K562 (cell line): ENCODE measurements around the gene SAMD13. TPM values are rescaled to one million over a fixed set of nuclear protein-coding genes. Genes with fewer than 3 reads are reported as not detected.

Experiments used
- ATAC-seq: fragments of 200-7000 bp; cut with Tn5 transposase; 3 replicates; pipeline ENCODE4 v1.9.1; 2020; ENCODE audit warnings: moderate library complexity
- BruUV-seq: library from RNA; stranded (reverse); fragments of 400-500 nt; replicated peaks from 2 replicates; lab custom pipeline; 2021; lab: Mats Ljungman, UMichigan
- CTCF ChIA-PET: fragments of 300-600 bp; formaldehyde crosslinking; extraction: SDS; loops from one replicate; lab custom pipeline; 2021; ENCODE audit warnings: low intra/inter-chr PET ratio; lab: Yijun Ruan, JAX
- POLR2A ChIA-PET: fragments of 300-600, 350-650 bp; sonication (Branson Sonifier 250); formaldehyde crosslinking; extraction: SDS; loops from one replicate; lab custom pipeline; 2021; ENCODE audit warnings: antibody characterized with exemption, inconsistent platforms; lab: Yijun Ruan, JAX
- DNase-seq, 4 experiments: peaks; one replicate each; pipeline versions ENCODE4 v3.0.0 to v3.0.0-alpha.2; 2011 to 2018; ENCODE audit warnings: low spot score in 3 of 4, mixed read lengths in 3 of 4; ENCODE audit errors: extremely low read depth in 1 of 4
- FAIRE-seq: peaks from 2 replicates; lab custom pipeline; 2011; peaks lifted over from hg19 to GRCh38; lab: Jason Lieb, UNC
- H2AFZ ChIP-seq: 2 replicates; pipeline ENCODE4 v1.6.0; 2011; ENCODE audit warnings: low read depth, low read length, control low read depth, inconsistent platforms
- H3K27ac ChIP-seq: fragments of 200-600 bp; 3 replicates; pipeline ENCODE4 v1.8.0; 2011; ENCODE audit warnings: low read depth, mild to moderate bottlenecking, control low read depth, inconsistent platforms, low read length, moderate library complexity, mixed read lengths; ENCODE audit errors: extremely low read depth
- H3K27me3 ChIP-seq, 2 experiments: fragments of 300-600 bp in 1 of 2; 2 replicates in 1 of 2; 3 replicates in 1 of 2; pipeline versions ENCODE4 v1.6.0 to v1.8.0; 2011; ENCODE audit warnings: inconsistent platforms in 2 of 2, low read length in 2 of 2, mild to moderate bottlenecking in 1 of 2, mixed read lengths in 1 of 2, moderate library complexity in 1 of 2; ENCODE audit not compliant: control insufficient read depth in 2 of 2, insufficient read depth in 2 of 2
- H3K36me3 ChIP-seq: fragments of 300-600 bp; 3 replicates; pipeline ENCODE4 v1.8.0; 2011; ENCODE audit warnings: mild to moderate bottlenecking, low read length, inconsistent platforms; ENCODE audit not compliant: control insufficient read depth, insufficient read depth
- H3K4me1 ChIP-seq, 2 experiments: fragments of 200-600 bp in 1 of 2; replicated peaks in 1 of 2; 2 replicates in 1 of 2; 3 replicates in 1 of 2; pipeline versions ENCODE4 v1.5.1 to v1.8.0; 2011; ENCODE audit warnings: inconsistent platforms in 2 of 2, low read length in 2 of 2, mild to moderate bottlenecking in 1 of 2, mixed read lengths in 1 of 2, moderate library complexity in 1 of 2; ENCODE audit not compliant: control insufficient read depth in 2 of 2, insufficient read depth in 2 of 2
- H3K4me2 ChIP-seq: 2 replicates; pipeline ENCODE4 v1.6.1; 2011; ENCODE audit warnings: low read length, control low read depth, inconsistent platforms, mixed read lengths; ENCODE audit not compliant: insufficient read depth
- H3K4me3 ChIP-seq: fragments of 200-600 bp; sonication (generic), shearing (Covaris generic); 2 replicates; pipeline ENCODE4 v1.5.1; 2016; ENCODE audit warnings: control low read depth, inconsistent platforms
- H3K79me2 ChIP-seq: fragments of 200-600 bp; 3 replicates; pipeline ENCODE4 v1.8.0; 2011; ENCODE audit warnings: low read length, inconsistent platforms; ENCODE audit not compliant: control insufficient read depth, insufficient read depth
- H3K9ac ChIP-seq, 2 experiments: 2 replicates each; pipeline versions ENCODE4 v1.6.0 to v1.6.1; 2011; ENCODE audit warnings: low read depth in 2 of 2, low read length in 2 of 2, control low read depth in 1 of 2, inconsistent platforms in 1 of 2, mild to moderate bottlenecking in 1 of 2, mixed read lengths in 1 of 2; ENCODE audit not compliant: insufficient read depth in 1 of 2
- H3K9me1 ChIP-seq: one replicate; pipeline ENCODE4 v1.6.0; 2011; ENCODE audit warnings: inconsistent platforms, mild to moderate bottlenecking, low read length, moderate library complexity; ENCODE audit not compliant: control insufficient read depth, insufficient read depth
- H3K9me3 ChIP-seq: replicated peaks from 2 replicates; pipeline ENCODE4 v1.5.1; 2011; ENCODE audit warnings: low read depth, low read length, inconsistent platforms; ENCODE audit not compliant: control insufficient read depth, insufficient read depth
- H4K20me1 ChIP-seq: replicated peaks from 2 replicates; pipeline ENCODE4 v1.6.1; 2011; ENCODE audit warnings: low read length, inconsistent platforms, mixed read lengths; ENCODE audit not compliant: control insufficient read depth, insufficient read depth
- ARID2 ChIP-seq: fragments of 450-650 bp; IDR thresholded peaks from 2 replicates; pipeline ENCODE4 v1.6.1; 2017; ENCODE audit warnings: antibody characterized with exemption, mild to moderate bottlenecking
- ATF3 ChIP-seq, 2 experiments: fragments of 450-650 bp in 1 of 2; sonication (generic) in 1 of 2; formaldehyde crosslinking in 1 of 2; IDR thresholded peaks in 1 of 2; conservative IDR thresholded peaks in 1 of 2; 2 replicates each; pipeline versions ENCODE4 v1.6.1 to v1.8.1; 2016 to 2023; ENCODE audit warnings: mild to moderate bottlenecking in 2 of 2, moderate library complexity in 2 of 2, inconsistent platforms in 1 of 2, missing genetic modification reagents in 1 of 2
- CEBPG ChIP-seq, 3 experiments: fragments of 200-800 bp in 1 of 3; sonication (Bioruptor generic) in 1 of 3; sonication (generic) in 1 of 3; formaldehyde crosslinking in 1 of 3; IDR thresholded peaks in 2 of 3; conservative IDR thresholded peaks in 1 of 3; 2 replicates each; pipeline versions ENCODE4 v1.6.1 to v1.8.0; 2016 to 2022; ENCODE audit warnings: missing compliant biosample characterization in 2 of 3, missing genetic modification characterization in 2 of 3, mild to moderate bottlenecking in 1 of 3, missing genetic modification reagents in 1 of 3
- DLX4 ChIP-seq: fragments of 250-450 bp; sonication (Bioruptor Pico); IDR thresholded peaks from 2 replicates; pipeline ENCODE4 v1.6.1; 2021; ENCODE audit warnings: mild to moderate bottlenecking
- EP300 ChIP-seq: IDR thresholded peaks from 2 replicates; pipeline ENCODE4 v1.6.1; 2012; ENCODE audit warnings: low read length, improper control_type of control experiment
- HOXB6 ChIP-seq: fragments of 250-450 bp; sonication (Bioruptor Pico); IDR thresholded peaks from 2 replicates; pipeline ENCODE4 v1.5.1; 2022; ENCODE audit warnings: mild to moderate bottlenecking, borderline replicate concordance
- JUND ChIP-seq, 2 experiments: IDR thresholded peaks; 2 replicates in 1 of 2; 3 replicates in 1 of 2; pipeline ENCODE4 v1.6.1; 2011; ENCODE audit warnings: borderline replicate concordance in 2 of 2, low read depth in 2 of 2, low read length in 2 of 2, improper control_type of control experiment in 1 of 2, missing biosample characterization in 1 of 2, missing genetic modification characterization in 1 of 2, missing genetic modification reagents in 1 of 2
- MCM3 ChIP-seq: fragments of 450-650 bp; IDR thresholded peaks from 2 replicates; pipeline ENCODE4 v1.6.1; 2016
- MECOM ChIP-seq: fragments of 250-450 bp; sonication (Bioruptor Pico); IDR thresholded peaks from 2 replicates; pipeline ENCODE4 v1.8.0; 2022; ENCODE audit warnings: inconsistent platforms
- NRF1 ChIP-seq, 2 experiments: fragments of 450-650 bp; IDR thresholded peaks in 1 of 2; conservative IDR thresholded peaks in 1 of 2; 2 replicates each; pipeline ENCODE4 v1.6.1; 2014; ENCODE audit warnings: mild to moderate bottlenecking in 2 of 2
- OTX1 ChIP-seq: fragments of 450-650 bp; formaldehyde crosslinking; IDR thresholded peaks from 2 replicates; pipeline ENCODE4 v1.4.0; 2022; ENCODE audit warnings: mild to moderate bottlenecking
- SMARCA4 ChIP-seq: fragments of 450-650 bp; IDR thresholded peaks from 2 replicates; pipeline ENCODE4 v1.6.1; 2016
- TRIM24 ChIP-seq, 2 experiments: fragments of 450-650 bp; IDR thresholded peaks; 2 replicates each; pipeline ENCODE4 v1.6.1; 2016
- WGBS: fragments of 100-300 bp; shearing (Covaris generic); methylation state at CpG from one replicate; pipeline ENCODE4 v1.1.6; 2016; ENCODE audit warnings: low coverage, mixed read lengths; ENCODE audit not compliant: insufficient coverage; ENCODE audit errors: missing lambda C conversion rate; 5-methylcytosine and 5-hydroxymethylcytosine counted together
- in situ Hi-C: fragments of 300-500 bp; cut with MboI; formaldehyde crosslinking; loops from 4 replicates; pipeline ENCODE4 v1.15.0; 2018; ENCODE audit warnings: inconsistent platforms, mixed read lengths
- intact Hi-C: fragments of 100-400 bp; cut with micrococcal nuclease; formaldehyde crosslinking; loops from 2 replicates; pipeline ENCODE4 v1.14.2; 2022
- polyA plus RNA-seq, 8 experiments: library from polyadenylated mRNA; depleted of rRNA in 4 of 8; stranded (reverse) in 5 of 8; unstranded in 3 of 8; fragments of >200 nt; fragmentation: Nextera tagmentation in 2 of 8; fragmentation: Illumina TruSeq in 1 of 8; extraction: Ambion mirVana in 2 of 8; extraction: Trizol in 1 of 8; gene quantifications; 2 replicates each; pipeline versions ENCODE4 v1.2.1 to v1.2.3, GENCODE V29; 2011 to 2014; ENCODE audit warnings: inconsistent platforms in 1 of 8, missing spikeins in 1 of 8
- total RNA-seq, 7 experiments: library from RNA; depleted of rRNA in 6 of 7; stranded (reverse); fragments of >200 nt in 6 of 7; fragmentation: Illumina TruSeq in 2 of 7; extraction: Trizol in 2 of 7; gene quantifications; 2 replicates each; pipeline versions ENCODE4 v1.2.1 to v1.2.3, GENCODE V29; 2011 to 2021; ENCODE audit warnings: low replicate concordance in 1 of 7

SAMD13 gene
- total and polyA plus RNA-seq, 9 of the 15 experiments (the other 6 are each of a cell fraction or from before 2014, with no cell fraction given), result 0.78 to 2.7 (median 1.00) TPM

GRCh38 chr1:84282780-84283333 lies 18.7 kb upstream of the SAMD13 start:
- in situ Hi-C loops, result no loop called here
- intact Hi-C loops, result no loop called here
- Histone ChIP-seq H3K36me3 (no peaks in the 10 kb centered on the region), H3K4me2 (no peak overlapping the region), H3K9me1 (no peaks in the 10 kb centered on the region), H3K79me2 (no peaks in the 10 kb centered on the region), H3K9ac (no peak overlapping the region), H4K20me1 (no peaks in the 10 kb centered on the region), H3K27me3 (no peaks in the 10 kb centered on the region), H3K27ac (no peak overlapping the region), H3K9me3 (no peaks in the 10 kb centered on the region), H2AFZ (no peak overlapping the region), H3K4me1 (no peaks in the 10 kb centered on the region; a peak in 1 of 5 replicates), H3K4me3 (no peak overlapping the region)
- peak; percentile 26 to 42; a peak in 2 of 4 replicates for TF ChIP-seq NRF1 (conservative IDR thresholded peaks at IDR 0.05 in 1 of 2, IDR thresholded peaks at IDR 0.05 in 1 of 2)
- TF ChIP-seq JUND (IDR thresholded peaks at IDR 0.05; ENCODE audit: borderline replicate concordance, low read depth, low read length), result no peak
- TF ChIP-seq JUND (tag; IDR thresholded peaks at IDR 0.05; ENCODE audit: borderline replicate concordance, low read depth, low read length), result no peak
- no peak for TF ChIP-seq DLX4 (CRISPR knock-in tag)
- no peak for FAIRE-seq
- no peak for DNase-seq
- ATAC-seq, result no peak
- WGBS, result 33% methylated on average over 1 of the region's 1 CpG
- BruUV-seq, result no TSS peak
- ChIA-PET POLR2A (no interaction called here), CTCF (no interaction called here)

- H3K36me3 ChIP-seq, result no peaks in the 10 kb centered on the region
- in situ Hi-C loops (no loop called here), intact Hi-C loops (no loop called here)
- no peaks in the 10 kb centered on the region for H4K20me1 ChIP-seq
- no peak overlapping the region for H3K4me2 ChIP-seq
- ChIA-PET POLR2A (no interaction called here), CTCF (no interaction called here)
- no peak for FAIRE-seq
- no peak overlapping the region for H3K4me3 ChIP-seq
- DNase-seq, result no peak
- WGBS, result 0% methylated on average over 1 of the region's 1 CpG
- BruUV-seq, result no TSS peak
- H3K9me1 ChIP-seq, result no peaks in the 10 kb centered on the region
- H3K9me3 ChIP-seq, result no peaks in the 10 kb centered on the region
- no peak for ATAC-seq
- H3K4me1 ChIP-seq, result no peaks in the 10 kb centered on the region; a peak in 1 of 5 replicates
- no peak overlapping the region for H3K9ac ChIP-seq
- no peaks in the 10 kb centered on the region for H3K79me2 ChIP-seq
- no peak overlapping the region for H2AFZ ChIP-seq
- H3K27me3 ChIP-seq, result no peaks in the 10 kb centered on the region
- no peak overlapping the region for H3K27ac ChIP-seq
- TF ChIP-seq EP300 (peak; percentile 44; the same call in 1 of the 2 replicates), ARID2 (no peak), HOXB6 (CRISPR knock-in tag) (no peak), SMARCA4 (peak; percentile 36; the same call in 1 of the 2 replicates), ATF3 (IDR thresholded peaks at IDR 0.05) (peak; percentile 62; the same call in 1 of the 2 replicates), ATF3 (CRISPR knock-in tag; conservative IDR thresholded peaks at IDR 0.05) (no peak), OTX1 (CRISPR knock-in tag) (0 out of 2 replicates have a peak, but pooled peaks have one; percentile 15), TRIM24 (IDR thresholded peaks at IDR 0.05) (peak in 1 of 2 experiments; percentile 39; a peak in 1 of 4 replicates), MCM3 (0 out of 2 replicates have a peak, but pooled peaks have one; percentile 33), CEBPG (CRISPR knock-in tag; IDR thresholded peaks at IDR 0.05) (no peak), CEBPG (tag; conservative IDR thresholded peaks at IDR 0.05 in 1 of 2, IDR thresholded peaks at IDR 0.05 in 1 of 2) (peak; percentile 51 to 90), JUND (IDR thresholded peaks at IDR 0.05; ENCODE audit: borderline replicate concordance, low read depth, low read length) (0 out of 2 replicates have a peak, but pooled peaks have one; percentile 9), JUND (tag; IDR thresholded peaks at IDR 0.05; ENCODE audit: borderline replicate concordance, low read depth, low read length) (no peak; the same call in 2 of the 3 replicates), MECOM (CRISPR knock-in tag) (peak; percentile 88)
Observed at GRCh38 chr1:84283381-84283780, 18.1 kb upstream of the SAMD13 start.
